ENCODE measurements around the gene SKOR1. TPM values are rescaled to one million over a fixed set of nuclear protein-coding genes. Genes with fewer than 3 reads are reported as not detected.

Gene SKOR1
- total RNA-seq, 1 experiment from 2014 or later: 0.13 TPM

- peaks cover 3% of the 10 kb centered on the region; the same call in 1 of the 2 replicates for H3K4me1 ChIP-seq (ENCODE audit: insufficient read depth, low read length)
- no peak overlapping the region for H2BK20ac ChIP-seq (ENCODE audit: low read depth, low read length, poor library complexity, severe bottlenecking)
- no CpG with 5 or more reads among the region's 8 CpGs for WGBS (ENCODE audit: extremely low coverage, insufficient read length, low lambda C conversion rate)
- Mint-ChIP-seq H3K4me3 (peak overlapping the region; percentile 52 to 75), H3K9me3 (peaks cover 4% of the 10 kb centered on the region in 2 experiments; a peak in 4 of 5 replicates), H3K27me3 (ENCODE audit: low read depth) (peaks cover 87% of the 10 kb centered on the region), H3K36me3 (ENCODE audit: insufficient read depth in 1 of 3, low read depth in 3 of 3) (no peaks in the 10 kb centered on the region), H3K27ac (no peak overlapping the region), H3K4me1 (peaks cover 45 to 49% of the 10 kb centered on the region in 2 experiments)
- H3K9ac ChIP-seq (ENCODE audit: extremely low read depth, insufficient read length, low read length): no peak overlapping the region
- H3K9me3 ChIP-seq (ENCODE audit: control insufficient read depth, low read depth, low read length): no peaks in the 10 kb centered on the region
- no peak overlapping the region for H3K23ac ChIP-seq (ENCODE audit: insufficient read length, low read depth, low read length)
- no peak overlapping the region for H3K4me2 ChIP-seq (ENCODE audit: insufficient read depth, insufficient read length, low read length)
- no peak overlapping the region for H3K56ac ChIP-seq (ENCODE audit: insufficient read length, low read depth, low read length)
- no peak overlapping the region for H4K5ac ChIP-seq (ENCODE audit: insufficient read length, low read depth, low read length)
- H4K20me1 ChIP-seq (ENCODE audit: control insufficient read depth, insufficient read depth, insufficient read length): no peaks in the 10 kb centered on the region
- no peak overlapping the region for H3K18ac ChIP-seq (ENCODE audit: insufficient read length, low read depth, low read length)
- no peak overlapping the region for H2BK120ac ChIP-seq (ENCODE audit: low read depth, low read length, poor library complexity, severe bottlenecking)
- peaks cover 62% of the 10 kb centered on the region for H3K27me3 ChIP-seq (ENCODE audit: insufficient read depth, low read length)
- no peak for DNase-seq
- no peak overlapping the region for H2AK5ac ChIP-seq (ENCODE audit: insufficient read length, low read length)
- peaks cover 26% of the 10 kb centered on the region for H3K23me2 ChIP-seq (ENCODE audit: insufficient read length, low read depth, low read length, poor library complexity, severe bottlenecking)
- no peak overlapping the region for H4K91ac ChIP-seq (ENCODE audit: insufficient read length, low read depth, low read length)
- no peaks in the 10 kb centered on the region for H3K79me2 ChIP-seq (ENCODE audit: insufficient read depth, low read length)
- H3K79me1 ChIP-seq (ENCODE audit: insufficient read depth, low read depth, low read length, poor library complexity, severe bottlenecking): no peaks in the 10 kb centered on the region
- no peak overlapping the region for H3K14ac ChIP-seq (ENCODE audit: insufficient read depth, low read length)
- no peak overlapping the region for H3K27ac ChIP-seq (ENCODE audit: insufficient read length, low read depth, low read length)
- no peak overlapping the region for H2AFZ ChIP-seq (ENCODE audit: low read length)
- no peak overlapping the region for H2BK12ac ChIP-seq (ENCODE audit: insufficient read length, low read depth, low read length)
- H2BK5ac ChIP-seq (ENCODE audit: insufficient read length, low read length): no peak overlapping the region
- TF ChIP-seq CTCF (conservative IDR thresholded peaks at IDR 0.05): peak; percentile 91
- H3T11ph ChIP-seq (ENCODE audit: low read length): no peak overlapping the region
- no peak overlapping the region for H3K4ac ChIP-seq (ENCODE audit: low read depth, low read length)
- H4K8ac ChIP-seq (replicated peaks; ENCODE audit: insufficient read length, low read depth, low read length): no peak overlapping the region
- H2BK15ac ChIP-seq (ENCODE audit: low read depth, low read length): no peak overlapping the region
These were observed 11.2 kb downstream of the SKOR1 start for GRCh38 chr15:67836477-67836876.
